Gastrocnemius medialis (tissue), 4 donors: ENCODE measurements around the gene RAPH1. TPM values are rescaled to one million over a fixed set of nuclear protein-coding genes. Genes with fewer than 3 reads are reported as not detected.
"Not testable (repeated sequence)": the region's sequence is repeated elsewhere in the genome, so short reads cannot be mapped to it uniquely, and the experiment has no call there.

Experiments used
- ATAC-seq, 2 donors: fragments of 150-250 bp; one replicate each; pipeline ENCODE4 v1.9.1; 2016
- DNase-seq, 2 donors: peaks; one replicate each; pipeline ENCODE4 v3.0.0-alpha.2; 2019
- H3K27ac ChIP-seq, 4 donors: fragments of 200-600 bp; sonication (generic); 1 replicate in 1 of 4; 2 replicates in 3 of 4; pipeline ENCODE4 v1.5.1; 2016 to 2018; ENCODE audit warnings: mild to moderate bottlenecking in 2 of 4, moderate library complexity in 1 of 4
- H3K27me3 ChIP-seq, 3 donors: fragments of 200-600 bp; sonication (generic) in 2 of 3; 1 replicate in 1 of 3; 2 replicates in 2 of 3; pipeline versions ENCODE4 v1.5.1 to v1.6.0; 2016 to 2019; ENCODE audit warnings: mild to moderate bottlenecking in 1 of 3, moderate library complexity in 1 of 3
- H3K36me3 ChIP-seq, 2 donors: fragments of 200-600 bp; sonication (generic) in 1 of 2; one replicate each; pipeline ENCODE4 v1.5.1; 2017 to 2018
- H3K4me1 ChIP-seq, 2 donors: fragments of 200-600 bp; sonication (generic) in 1 of 2; one replicate each; pipeline ENCODE4 v1.5.1; 2016 to 2017; ENCODE audit warnings: mild to moderate bottlenecking in 2 of 2
- H3K4me3 ChIP-seq, 4 donors: fragments of 200-600 bp; sonication (generic) in 3 of 4; 1 replicate in 1 of 4; 2 replicates in 3 of 4; pipeline ENCODE4 v1.5.1; 2016 to 2019; ENCODE audit warnings: mild to moderate bottlenecking in 2 of 4
- H3K9me3 ChIP-seq, 3 donors: fragments of 200-600 bp; sonication (generic) in 2 of 3; 1 replicate in 1 of 3; 2 replicates in 2 of 3; pipeline ENCODE4 v1.5.1; 2016 to 2019
- CTCF ChIP-seq, 5 experiments: fragments of 450-650 bp in 3 of 5; fragments of 200-600 bp in 2 of 5; sonication (generic) in 2 of 5; IDR thresholded peaks in 4 of 5; conservative IDR thresholded peaks in 1 of 5; 1 replicate in 4 of 5; 2 replicates in 1 of 5; pipeline ENCODE4 v1.5.1; 2016 to 2019; ENCODE audit warnings: antibody characterized with exemption in 5 of 5, mild to moderate bottlenecking in 3 of 5, moderate library complexity in 3 of 5
- POLR2A ChIP-seq, 2 donors: fragments of 450-650 bp; IDR thresholded peaks; one replicate each; pipeline ENCODE4 v1.6.1; 2017; ENCODE audit warnings: antibody characterized with exemption in 2 of 2, mild to moderate bottlenecking in 2 of 2, moderate library complexity in 2 of 2
- in situ Hi-C, 4 donors: fragments of 200-750 bp; cut with MboI; loops; one replicate each; pipeline versions ENCODE4 v1.15.0 to v1.8.0; 2017; ENCODE audit warnings: low sequenced_read_pairs in 4 of 4
- intact Hi-C: fragments of 100-400 bp; cut with DNase I; formaldehyde crosslinking; loops from one replicate; pipeline ENCODE4 v1.15.1; 2023; ENCODE audit warnings: low total_unique reads
- total RNA-seq, 4 donors: library from RNA; depleted of rRNA; stranded (reverse); fragments of >200 nt; gene quantifications; one replicate each; pipeline versions ENCODE4 v1.1.0 to v1.2.3, GENCODE V29; 2016

RAPH1 gene
- total RNA-seq, 4 donors from 2014 or later = 17.6 to 29.7 (median 21.7) TPM

GRCh38 chr2:203534621-203535077 lies 452 bp downstream of the RAPH1 start:
- Histone ChIP-seq H3K27ac (peak overlapping the region; percentile 80 to 88 (median 86)), H3K36me3 (no peaks in the 10 kb centered on the region), H3K27me3 (no peaks in the 10 kb centered on the region), H3K4me3 (peak overlapping the region; percentile 71 to 91 (median 80)), H3K9me3 (no peaks in the 10 kb centered on the region), H3K4me1 (peaks cover 6 to 24% of the 10 kb centered on the region in 2 donors)
- ATAC-seq = peak; percentile 35 to 51
- intact Hi-C loops = loop anchor here (5.0 kb wide), 1 partner anchor 103 kb away; no protein-coding TSS in a partner anchor
- DNase-seq = peak; percentile 3 to 17
- TF ChIP-seq CTCF (IDR thresholded peaks at IDR 0.05 in 4 of 5, conservative IDR thresholded peaks at IDR 0.05 in 1 of 5) (no peak), POLR2A (IDR thresholded peaks at IDR 0.05) (no peak)
- in situ Hi-C loops = no loop called here

- intact Hi-C loops = no loop called here
- in situ Hi-C loops = no loop called here
These were observed 1.2 kb downstream of the RAPH1 start for GRCh38 chr2:203533676-203534591.

GRCh38 chr2:203532957-203533658 lies 2.0 kb downstream of the RAPH1 start:
- TF ChIP-seq CTCF (IDR thresholded peaks at IDR 0.05 in 4 of 5, conservative IDR thresholded peaks at IDR 0.05 in 1 of 5) (no peak), POLR2A (IDR thresholded peaks at IDR 0.05) (no peak)
- ATAC-seq (no peak), DNase-seq (no peak)
- intact Hi-C loops = no loop called here
- H3K36me3 ChIP-seq = no peaks in the 10 kb centered on the region
- no peaks in the 10 kb centered on the region for H3K9me3 ChIP-seq
- in situ Hi-C loops = no loop called here
- H3K4me3 ChIP-seq = peak overlapping the region; percentile 71 to 91 (median 80)
- H3K4me1 ChIP-seq = peaks cover 10 to 24% of the 10 kb centered on the region in 2 donors
- H3K27ac ChIP-seq = peak overlapping the region in 3 of 4 donors; percentile 80 to 88 (median 87)
- H3K27me3 ChIP-seq = no peaks in the 10 kb centered on the region

More at GRCh38 chr2:203533676-203534591, 1.2 kb downstream of the RAPH1 start:
- ATAC-seq = peak in 1 of 2 donors; percentile 14
- Histone ChIP-seq H3K27ac (peak overlapping the region; percentile 80 to 88 (median 86)), H3K36me3 (no peaks in the 10 kb centered on the region), H3K9me3 (no peaks in the 10 kb centered on the region), H3K4me3 (peak overlapping the region; percentile 71 to 91 (median 80)), H3K27me3 (no peaks in the 10 kb centered on the region), H3K4me1 (peaks cover 6 to 24% of the 10 kb centered on the region in 2 donors)
- TF ChIP-seq CTCF (IDR thresholded peaks at IDR 0.05 in 4 of 5, conservative IDR thresholded peaks at IDR 0.05 in 1 of 5) (no peak), POLR2A (IDR thresholded peaks at IDR 0.05) (no peak)
- DNase-seq = no peak

- intact Hi-C loops (no loop called here), in situ Hi-C loops (no loop called here)
- Histone ChIP-seq H3K4me3 (no peak overlapping the region), H3K27ac (no peak overlapping the region), H3K27me3 (no peaks in the 10 kb centered on the region), H3K9me3 (no peaks in the 10 kb centered on the region), H3K4me1 (peaks cover 5 to 12% of the 10 kb centered on the region in 2 donors), H3K36me3 (no peaks in the 10 kb centered on the region)
- no peak for ATAC-seq
- no peak for TF ChIP-seq CTCF (IDR thresholded peaks at IDR 0.05 in 4 of 5, conservative IDR thresholded peaks at IDR 0.05 in 1 of 5)
- no peak for TF ChIP-seq POLR2A (IDR thresholded peaks at IDR 0.05)
- DNase-seq = no peak
These were observed 7.4 kb downstream of the RAPH1 start for GRCh38 chr2:203527719-203528118.

- H3K4me1 ChIP-seq, DNase-seq, intact Hi-C loops, H3K27me3 ChIP-seq, H3K36me3 ChIP-seq, H3K4me3 ChIP-seq, ATAC-seq, in situ Hi-C loops, H3K27ac ChIP-seq, H3K9me3 ChIP-seq: not testable (repeated sequence)
These were observed 21.8 kb downstream of the RAPH1 start for GRCh38 chr2:203513268-203513667.
